Measurements from ENCODE around the gene DNAAF9. TPM values are rescaled to one million over a fixed set of nuclear protein-coding genes. Genes with fewer than 3 reads are reported as not detected.

The DNAAF9 gene
- polyA plus RNA-seq (2013), result 10.3 TPM

- Histone ChIP-seq H3K36me3 (ENCODE audit: control insufficient read depth in 4 of 4, insufficient read depth in 4 of 4, low read length in 3 of 4) (no peaks in the 10 kb centered on the region), H3K4me3 (ENCODE audit: control insufficient read depth in 1 of 7, extremely low read depth in 1 of 7, insufficient read depth in 4 of 7, low read depth in 2 of 7, low read length in 6 of 7) (peak within 1 kb of the TSS; percentile 80 to 94 (median 87)), H3K4me1 (ENCODE audit: control extremely low read depth in 1 of 4, control insufficient read depth in 4 of 4, insufficient read depth in 4 of 4, low read length in 3 of 4) (peaks cover 3 to 24% (median 17%) of the 10 kb centered on the region in 4 experiments), H3K27ac (ENCODE audit: insufficient read depth in 1 of 2, low read depth in 1 of 2, low read length in 2 of 2, poor library complexity in 1 of 2, severe bottlenecking in 2 of 2) (peak within 1 kb of the TSS; percentile 72 to 75), H3K27me3 (replicated peaks in 2 of 5; ENCODE audit: control insufficient read depth in 4 of 5, insufficient read depth in 5 of 5, low read length in 4 of 5) (no peaks in the 10 kb centered on the region), H3K9me3 (ENCODE audit: control extremely low read depth in 1 of 5, control insufficient read depth in 4 of 5, insufficient read depth in 2 of 5, low read depth in 1 of 5, low read length in 4 of 5) (peaks cover 0 to 1% (median 0%) of the 10 kb centered on the region in 5 experiments)
- POLR2A ChIA-PET, result no interaction called here
- 0% methylated on average over 42 of the region's 71 CpGs for WGBS (ENCODE audit: insufficient coverage)
- peak; percentile 82 to 92 (median 90) for DNase-seq
- CTCF ChIA-PET, result interaction anchor here (1.1 to 2.3 kb wide), 5 partner anchors 11 to 50 kb away, joined by 3 to 5 read pairs (median 3); no protein-coding TSS in a partner anchor
Observed at GRCh38 chr20:3407040-3407770, at the start of gene DNAAF9. Gene DNAAF9 (minus strand): TSS chr20:3407669. CDS start chr20:3407557, 112 bp downstream.

GRCh38 chr20:3456648-3457047 is 49.2 kb upstream of the DNAAF9 start:
- no peaks in the 10 kb centered on the region for H3K4me1 ChIP-seq (ENCODE audit: control extremely low read depth in 1 of 4, control insufficient read depth in 4 of 4, insufficient read depth in 4 of 4, low read length in 3 of 4)
- H3K27me3 ChIP-seq (replicated peaks in 2 of 5; ENCODE audit: control insufficient read depth in 4 of 5, insufficient read depth in 5 of 5, low read length in 4 of 5), result peaks cover 0 to 2% (median 0%) of the 10 kb centered on the region in 5 experiments
- ChIA-PET POLR2A (interaction anchor here (0.6 kb wide), 1 partner anchor 14 kb away, joined by 3 read pairs; no protein-coding TSS in a partner anchor), CTCF (interaction anchor here (1.7 kb wide), 1 partner anchor 13 kb away, joined by 4 read pairs; no protein-coding TSS in a partner anchor)
- 88% methylated on average over 3 of the region's 4 CpGs for WGBS (ENCODE audit: insufficient coverage)
- no peak overlapping the region for H3K27ac ChIP-seq (ENCODE audit: insufficient read depth in 1 of 2, low read depth in 1 of 2, low read length in 2 of 2, poor library complexity in 1 of 2, severe bottlenecking in 2 of 2)
- no peak for DNase-seq
- H3K9me3 ChIP-seq (ENCODE audit: control extremely low read depth in 1 of 5, control insufficient read depth in 4 of 5, insufficient read depth in 2 of 5, low read depth in 1 of 5, low read length in 4 of 5), result no peaks in the 10 kb centered on the region
- no peak overlapping the region for H3K4me3 ChIP-seq (ENCODE audit: control insufficient read depth in 1 of 7, extremely low read depth in 1 of 7, insufficient read depth in 4 of 7, low read depth in 2 of 7, low read length in 6 of 7)
- no peaks in the 10 kb centered on the region for H3K36me3 ChIP-seq (ENCODE audit: control insufficient read depth in 4 of 4, insufficient read depth in 4 of 4, low read length in 3 of 4)

GRCh38 chr20:3454831-3455230 is 47.4 kb upstream of the DNAAF9 start:
- POLR2A ChIA-PET, result no interaction called here
- Histone ChIP-seq H3K27ac (ENCODE audit: insufficient read depth in 1 of 2, low read depth in 1 of 2, low read length in 2 of 2, poor library complexity in 1 of 2, severe bottlenecking in 2 of 2) (no peak overlapping the region), H3K9me3 (ENCODE audit: control extremely low read depth in 1 of 5, control insufficient read depth in 4 of 5, insufficient read depth in 2 of 5, low read depth in 1 of 5, low read length in 4 of 5) (no peaks in the 10 kb centered on the region), H3K4me1 (ENCODE audit: control extremely low read depth in 1 of 4, control insufficient read depth in 4 of 4, insufficient read depth in 4 of 4, low read length in 3 of 4) (no peaks in the 10 kb centered on the region), H3K36me3 (ENCODE audit: control insufficient read depth in 4 of 4, insufficient read depth in 4 of 4, low read length in 3 of 4) (no peaks in the 10 kb centered on the region), H3K4me3 (ENCODE audit: control insufficient read depth in 1 of 7, extremely low read depth in 1 of 7, insufficient read depth in 4 of 7, low read depth in 2 of 7, low read length in 6 of 7) (no peak overlapping the region), H3K27me3 (replicated peaks in 2 of 5; ENCODE audit: control insufficient read depth in 4 of 5, insufficient read depth in 5 of 5, low read length in 4 of 5) (no peaks in the 10 kb centered on the region)
- 100% methylated on average over 3 of the region's 5 CpGs for WGBS (ENCODE audit: insufficient coverage)
- no peak for DNase-seq
- CTCF ChIA-PET, result interaction anchor here (1.7 kb wide), 1 partner anchor 15 kb away, joined by 4 read pairs; no protein-coding TSS in a partner anchor

- Histone ChIP-seq H3K9me3 (ENCODE audit: control extremely low read depth in 1 of 5, control insufficient read depth in 4 of 5, insufficient read depth in 2 of 5, low read depth in 1 of 5, low read length in 4 of 5) (no peaks in the 10 kb centered on the region), H3K4me1 (ENCODE audit: control extremely low read depth in 1 of 4, control insufficient read depth in 4 of 4, insufficient read depth in 4 of 4, low read length in 3 of 4) (no peaks in the 10 kb centered on the region), H3K27me3 (replicated peaks in 2 of 5; ENCODE audit: control insufficient read depth in 4 of 5, insufficient read depth in 5 of 5, low read length in 4 of 5) (no peaks in the 10 kb centered on the region), H3K36me3 (ENCODE audit: control insufficient read depth in 4 of 4, insufficient read depth in 4 of 4, low read length in 3 of 4) (no peaks in the 10 kb centered on the region), H3K4me3 (ENCODE audit: control insufficient read depth in 1 of 7, extremely low read depth in 1 of 7, insufficient read depth in 4 of 7, low read depth in 2 of 7, low read length in 6 of 7) (no peak overlapping the region), H3K27ac (ENCODE audit: insufficient read depth in 1 of 2, low read depth in 1 of 2, low read length in 2 of 2, poor library complexity in 1 of 2, severe bottlenecking in 2 of 2) (no peak overlapping the region)
- POLR2A ChIA-PET, result no interaction called here
- CTCF ChIA-PET, result no interaction called here
- no peak for DNase-seq
- 100% methylated on average over 1 of the region's 4 CpGs for WGBS (ENCODE audit: insufficient coverage)
Observed at GRCh38 chr20:3452690-3453089, 45.2 kb upstream of the DNAAF9 start.

GRCh38 chr20:3452136-3452535 is 44.7 kb upstream of the DNAAF9 start:
- CTCF ChIA-PET, result no interaction called here
- DNase-seq, result no peak
- Histone ChIP-seq H3K27ac (ENCODE audit: insufficient read depth in 1 of 2, low read depth in 1 of 2, low read length in 2 of 2, poor library complexity in 1 of 2, severe bottlenecking in 2 of 2) (no peak overlapping the region), H3K36me3 (ENCODE audit: control insufficient read depth in 4 of 4, insufficient read depth in 4 of 4, low read length in 3 of 4) (no peaks in the 10 kb centered on the region), H3K4me1 (ENCODE audit: control extremely low read depth in 1 of 4, control insufficient read depth in 4 of 4, insufficient read depth in 4 of 4, low read length in 3 of 4) (peaks cover 0 to 5% (median 0%) of the 10 kb centered on the region in 4 experiments), H3K27me3 (replicated peaks in 2 of 5; ENCODE audit: control insufficient read depth in 4 of 5, insufficient read depth in 5 of 5, low read length in 4 of 5) (no peaks in the 10 kb centered on the region), H3K4me3 (ENCODE audit: control insufficient read depth in 1 of 7, extremely low read depth in 1 of 7, insufficient read depth in 4 of 7, low read depth in 2 of 7, low read length in 6 of 7) (no peak overlapping the region), H3K9me3 (ENCODE audit: control extremely low read depth in 1 of 5, control insufficient read depth in 4 of 5, insufficient read depth in 2 of 5, low read depth in 1 of 5, low read length in 4 of 5) (no peaks in the 10 kb centered on the region)
- POLR2A ChIA-PET, result interaction anchor here (0.6 kb wide), 1 partner anchor 91 kb away, joined by 3 read pairs; no protein-coding TSS in a partner anchor
- no CpG with 5 or more reads among the region's 2 CpGs for WGBS (ENCODE audit: insufficient coverage)

GRCh38 chr20:3449319-3449718 is 41.9 kb upstream of the DNAAF9 start:
- POLR2A ChIA-PET, result no interaction called here
- WGBS (ENCODE audit: insufficient coverage), result no CpG with 5 or more reads among the region's 1 CpG

GRCh38 chr20:3447321-3447720 is 39.9 kb upstream of the DNAAF9 start:
- CTCF ChIA-PET, result no interaction called here

More at GRCh38 chr20:3449319-3449718, 41.9 kb upstream of the DNAAF9 start:
- Histone ChIP-seq H3K27me3 (replicated peaks in 2 of 5; ENCODE audit: control insufficient read depth in 4 of 5, insufficient read depth in 5 of 5, low read length in 4 of 5) (no peaks in the 10 kb centered on the region), H3K27ac (ENCODE audit: insufficient read depth in 1 of 2, low read depth in 1 of 2, low read length in 2 of 2, poor library complexity in 1 of 2, severe bottlenecking in 2 of 2) (no peak overlapping the region), H3K36me3 (ENCODE audit: control insufficient read depth in 4 of 4, insufficient read depth in 4 of 4, low read length in 3 of 4) (no peaks in the 10 kb centered on the region), H3K9me3 (ENCODE audit: control extremely low read depth in 1 of 5, control insufficient read depth in 4 of 5, insufficient read depth in 2 of 5, low read depth in 1 of 5, low read length in 4 of 5) (no peaks in the 10 kb centered on the region), H3K4me3 (ENCODE audit: control insufficient read depth in 1 of 7, extremely low read depth in 1 of 7, insufficient read depth in 4 of 7, low read depth in 2 of 7, low read length in 6 of 7) (no peak overlapping the region), H3K4me1 (ENCODE audit: control extremely low read depth in 1 of 4, control insufficient read depth in 4 of 4, insufficient read depth in 4 of 4, low read length in 3 of 4) (peaks cover 0 to 9% (median 0%) of the 10 kb centered on the region in 4 experiments)
- CTCF ChIA-PET, result no interaction called here
- DNase-seq, result no peak

More at GRCh38 chr20:3447321-3447720, 39.9 kb upstream of the DNAAF9 start:
- no peak overlapping the region for H3K27ac ChIP-seq (ENCODE audit: insufficient read depth in 1 of 2, low read depth in 1 of 2, low read length in 2 of 2, poor library complexity in 1 of 2, severe bottlenecking in 2 of 2)
- no peaks in the 10 kb centered on the region for H3K27me3 ChIP-seq (replicated peaks in 2 of 5; ENCODE audit: control insufficient read depth in 4 of 5, insufficient read depth in 5 of 5, low read length in 4 of 5)
- H3K4me3 ChIP-seq (ENCODE audit: control insufficient read depth in 1 of 7, extremely low read depth in 1 of 7, insufficient read depth in 4 of 7, low read depth in 2 of 7, low read length in 6 of 7), result no peak overlapping the region
- no peaks in the 10 kb centered on the region for H3K36me3 ChIP-seq (ENCODE audit: control insufficient read depth in 4 of 4, insufficient read depth in 4 of 4, low read length in 3 of 4)
- peak in 1 of 3 donors; percentile 12 for DNase-seq
- no peaks in the 10 kb centered on the region for H3K9me3 ChIP-seq (ENCODE audit: control extremely low read depth in 1 of 5, control insufficient read depth in 4 of 5, insufficient read depth in 2 of 5, low read depth in 1 of 5, low read length in 4 of 5)
- H3K4me1 ChIP-seq (ENCODE audit: control extremely low read depth in 1 of 4, control insufficient read depth in 4 of 4, insufficient read depth in 4 of 4, low read length in 3 of 4), result peaks cover 0 to 9% (median 0%) of the 10 kb centered on the region in 4 experiments
- no CpG with 5 or more reads among the region's 2 CpGs for WGBS (ENCODE audit: insufficient coverage)
- POLR2A ChIA-PET, result interaction anchor here (0.6 kb wide), 1 partner anchor 17 kb away, joined by 4 read pairs; no protein-coding TSS in a partner anchor
